Naive thymus-derived CD4-positive, alpha-beta T cell (primary cell): ENCODE measurements around the gene RHOJ. TPM values are rescaled to one million over a fixed set of nuclear protein-coding genes. Genes with fewer than 3 reads are reported as not detected.

Source experiments
- ATAC-seq: fragments of 150-1000 bp; cut with Tn5 transposase; 2 replicates; pipeline ENCODE4 v1.10.0; 2021; ENCODE audit warnings: mild to moderate bottlenecking, moderate library complexity
- CTCF ChIA-PET: fragments of 350-600 bp; sonication (Branson Sonifier 250); formaldehyde crosslinking; loops from one replicate; lab custom pipeline; 2021; ENCODE audit warnings: antibody characterized with exemption; lab: Charles Lee
- POLR2A ChIA-PET: fragments of 350-600 bp; sonication (Branson Sonifier 250); formaldehyde crosslinking; loops from one replicate; lab custom pipeline; 2021; ENCODE audit warnings: antibody characterized with exemption, inconsistent platforms; lab: Charles Lee
- DNase-seq, 9 donors: peaks; one replicate each; pipeline versions ENCODE4 v3.0.0 to v3.0.0-alpha.2; 2020 to 2022; ENCODE audit warnings: mixed read lengths in 1 of 9
- H3K27ac ChIP-seq: one replicate; pipeline ENCODE4 v1.7.0; 2013; ENCODE audit warnings: mild to moderate bottlenecking, low read depth, low read length, moderate library complexity
- H3K27me3 ChIP-seq, 2 donors: one replicate each; pipeline ENCODE4 v1.7.0; 2013; ENCODE audit warnings: low read length in 2 of 2, mild to moderate bottlenecking in 2 of 2, moderate library complexity in 2 of 2; ENCODE audit not compliant: control insufficient read depth in 2 of 2, insufficient read depth in 2 of 2
- H3K36me3 ChIP-seq, 3 experiments: 1 replicate in 2 of 3; 2 replicates in 1 of 3; pipeline ENCODE4 v1.7.0; 2013; ENCODE audit warnings: low read length in 3 of 3, mild to moderate bottlenecking in 3 of 3, moderate library complexity in 1 of 3; ENCODE audit not compliant: insufficient read depth in 3 of 3, control insufficient read depth in 2 of 3
- H3K4me1 ChIP-seq, 2 donors: one replicate each; pipeline ENCODE4 v1.7.0; 2013; ENCODE audit warnings: low read length in 2 of 2, mild to moderate bottlenecking in 2 of 2, moderate library complexity in 1 of 2; ENCODE audit not compliant: control insufficient read depth in 2 of 2, insufficient read depth in 2 of 2
- H3K4me3 ChIP-seq: 2 replicates; pipeline ENCODE4 v1.7.0; 2013; ENCODE audit warnings: mild to moderate bottlenecking, low read length
- H3K9me3 ChIP-seq, 3 experiments: 1 replicate in 2 of 3; 2 replicates in 1 of 3; pipeline ENCODE4 v1.7.0; 2013; ENCODE audit warnings: low read length in 3 of 3; ENCODE audit not compliant: control insufficient read depth in 2 of 3
- H3K27ac Mint-ChIP-seq, 9 donors: one replicate each; pipeline ENCODE4 v1.8.0; 2020 to 2022; ENCODE audit warnings: mixed read lengths in 9 of 9, mild to moderate bottlenecking in 8 of 9, moderate library complexity in 5 of 9, inconsistent platforms in 2 of 9
- H3K27me3 Mint-ChIP-seq, 5 donors: one replicate each; pipeline ENCODE4 v1.8.0; 2021 to 2022; ENCODE audit warnings: mixed read lengths in 5 of 5, mild to moderate bottlenecking in 1 of 5
- H3K36me3 Mint-ChIP-seq, 5 donors: one replicate each; pipeline ENCODE4 v1.8.0; 2020 to 2022; ENCODE audit warnings: mixed read lengths in 5 of 5, mild to moderate bottlenecking in 3 of 5, inconsistent platforms in 1 of 5
- H3K4me1 Mint-ChIP-seq, 7 donors: one replicate each; pipeline ENCODE4 v1.8.0; 2020 to 2022; ENCODE audit warnings: mixed read lengths in 7 of 7, mild to moderate bottlenecking in 3 of 7, inconsistent platforms in 1 of 7
- H3K4me3 Mint-ChIP-seq, 10 donors: one replicate each; pipeline ENCODE4 v1.8.0; 2020 to 2022; ENCODE audit warnings: mild to moderate bottlenecking in 10 of 10, mixed read lengths in 10 of 10, moderate library complexity in 6 of 10, inconsistent platforms in 2 of 10
- H3K9me3 Mint-ChIP-seq, 11 donors: one replicate each; pipeline ENCODE4 v1.8.0; 2020 to 2022; ENCODE audit warnings: mixed read lengths in 11 of 11, mild to moderate bottlenecking in 4 of 11, inconsistent platforms in 1 of 11, moderate library complexity in 1 of 11
- intact Hi-C, 2 donors: fragments of 100-400 bp; cut with micrococcal nuclease; formaldehyde crosslinking; loops; one replicate each; pipeline ENCODE4 v1.15.1; 2023
- polyA plus RNA-seq, 2 donors: library from polyadenylated mRNA; unstranded; fragments of 300-500 nt; fragmentation: Illumina TruSeq; gene quantifications; one replicate each; pipeline ENCODE4 v1.2.3, GENCODE V29; 2021
- total RNA-seq, 6 experiments: library from RNA in 5 of 6; stranded (reverse) in 5 of 6; gene quantifications; 1 replicate in 5 of 6; 2 replicates in 1 of 6; pipeline ENCODE4 v1.2.3 and lab custom pipeline; 2021 to 2026

The RHOJ gene
- total and polyA plus RNA-seq, 7 experiments from 2014 or later = not detected

DNA sequence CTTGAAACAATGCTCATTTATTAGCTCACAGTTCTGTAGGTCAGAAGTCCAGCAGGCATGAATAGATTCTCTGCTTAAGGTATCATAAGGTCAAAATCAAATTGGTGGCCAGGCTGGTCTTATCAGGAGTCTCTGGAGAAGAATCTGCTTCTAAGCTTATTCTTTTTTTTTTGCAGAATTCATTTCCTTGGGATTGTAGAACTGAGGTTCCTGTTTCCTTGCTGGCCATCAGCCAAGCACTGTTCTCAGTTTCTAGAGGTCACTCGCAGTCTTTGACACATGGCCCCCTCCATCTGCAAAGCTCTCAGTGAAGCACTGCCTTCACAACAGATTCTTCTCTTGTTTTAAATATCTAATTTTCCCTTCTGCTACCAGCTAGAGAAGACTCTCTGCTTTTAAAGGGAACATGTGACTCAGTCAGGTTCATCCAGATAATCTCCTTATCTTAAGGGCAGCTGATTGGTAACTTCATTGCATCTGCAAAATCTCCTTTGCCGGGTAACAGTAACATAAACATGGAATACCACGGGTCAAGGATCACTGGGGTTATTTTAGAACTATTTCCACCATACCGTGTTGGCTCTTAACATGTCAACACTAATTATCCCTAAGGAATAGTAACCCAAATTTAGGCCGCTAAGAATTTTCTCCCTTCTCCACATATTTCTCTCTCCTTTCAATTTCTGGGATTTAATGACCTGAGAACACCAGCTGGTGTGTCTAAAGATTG is 25.3 kb downstream of the RHOJ start:
- ATAC-seq (no peak), DNase-seq (no peak)
- no peaks in the 10 kb centered on the region for H3K4me1 ChIP-seq
- no peak overlapping the region for H3K27ac ChIP-seq
- Mint-ChIP-seq H3K27ac (no peak overlapping the region), H3K36me3 (no peaks in the 10 kb centered on the region), H3K27me3 (peaks cover 3 to 47% (median 37%) of the 10 kb centered on the region in 5 donors), H3K9me3 (peaks cover 0 to 3% (median 0%) of the 10 kb centered on the region in 11 donors), H3K4me1 (no peaks in the 10 kb centered on the region), H3K4me3 (no peak overlapping the region)
- H3K4me3 ChIP-seq = no peak overlapping the region
- H3K9me3 ChIP-seq = no peaks in the 10 kb centered on the region
- POLR2A ChIA-PET = no interaction called here
- intact Hi-C loops = no loop called here
- no peaks in the 10 kb centered on the region for H3K36me3 ChIP-seq
- H3K27me3 ChIP-seq = no peaks in the 10 kb centered on the region
- CTCF ChIA-PET = interaction anchor here (0.7 kb wide), 1 partner anchor 34 kb away, joined by 5 read pairs; no protein-coding TSS in a partner anchor

- no peaks in the 10 kb centered on the region for H3K27me3 ChIP-seq
- no peaks in the 10 kb centered on the region for H3K9me3 ChIP-seq
- no peaks in the 10 kb centered on the region for H3K4me1 ChIP-seq
- Mint-ChIP-seq H3K9me3 (peaks cover 0 to 3% (median 0%) of the 10 kb centered on the region in 11 donors), H3K27ac (no peak overlapping the region), H3K4me1 (no peaks in the 10 kb centered on the region), H3K4me3 (no peak overlapping the region), H3K27me3 (peaks cover 10 to 59% (median 35%) of the 10 kb centered on the region in 5 donors), H3K36me3 (no peaks in the 10 kb centered on the region)
- no peaks in the 10 kb centered on the region for H3K36me3 ChIP-seq
- intact Hi-C loops = no loop called here
- DNase-seq (no peak), ATAC-seq (no peak)
- ChIA-PET POLR2A (no interaction called here), CTCF (interaction anchor here (0.6 kb wide), 1 partner anchor 51 kb away, joined by 3 read pairs; no protein-coding TSS in a partner anchor)
- H3K27ac ChIP-seq = no peak overlapping the region
- H3K4me3 ChIP-seq = no peak overlapping the region
Observed at GRCh38 chr14:63231766-63232165, 27.5 kb downstream of the RHOJ start.

DNA sequence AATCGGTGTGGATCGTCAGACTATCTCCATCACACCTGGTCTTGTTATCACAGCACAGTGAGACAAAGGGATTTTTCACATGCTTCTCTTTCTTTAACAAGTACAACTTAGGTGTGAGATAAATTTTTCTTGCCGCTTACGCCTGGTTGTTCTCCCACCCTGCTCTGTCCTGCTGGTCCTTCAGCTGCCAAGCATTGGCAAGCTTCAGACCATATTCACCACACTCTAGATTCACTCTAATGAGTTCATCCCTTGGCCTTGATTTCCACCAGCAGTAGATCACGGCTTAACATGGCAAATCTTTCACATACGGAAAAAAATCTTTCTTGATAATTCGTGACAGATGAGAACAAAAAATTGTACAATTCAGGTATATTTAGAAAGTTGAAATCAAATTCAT is 33.5 kb downstream of the RHOJ start:
- intact Hi-C loops = no loop called here
- Mint-ChIP-seq H3K4me1 (no peaks in the 10 kb centered on the region), H3K27ac (no peak overlapping the region), H3K4me3 (no peak overlapping the region), H3K36me3 (no peaks in the 10 kb centered on the region), H3K27me3 (peaks cover 16 to 35% (median 26%) of the 10 kb centered on the region in 5 donors), H3K9me3 (peaks cover 0 to 3% (median 0%) of the 10 kb centered on the region in 11 donors)
- no peaks in the 10 kb centered on the region for H3K4me1 ChIP-seq
- CTCF ChIA-PET = no interaction called here
- H3K36me3 ChIP-seq = no peaks in the 10 kb centered on the region
- no peak for DNase-seq
- H3K27ac ChIP-seq = no peak overlapping the region
- no peak for ATAC-seq
- H3K4me3 ChIP-seq = no peak overlapping the region
- POLR2A ChIA-PET = no interaction called here
- peaks cover 0 to 3% of the 10 kb centered on the region in 2 donors for H3K27me3 ChIP-seq
- H3K9me3 ChIP-seq = no peaks in the 10 kb centered on the region

DNA sequence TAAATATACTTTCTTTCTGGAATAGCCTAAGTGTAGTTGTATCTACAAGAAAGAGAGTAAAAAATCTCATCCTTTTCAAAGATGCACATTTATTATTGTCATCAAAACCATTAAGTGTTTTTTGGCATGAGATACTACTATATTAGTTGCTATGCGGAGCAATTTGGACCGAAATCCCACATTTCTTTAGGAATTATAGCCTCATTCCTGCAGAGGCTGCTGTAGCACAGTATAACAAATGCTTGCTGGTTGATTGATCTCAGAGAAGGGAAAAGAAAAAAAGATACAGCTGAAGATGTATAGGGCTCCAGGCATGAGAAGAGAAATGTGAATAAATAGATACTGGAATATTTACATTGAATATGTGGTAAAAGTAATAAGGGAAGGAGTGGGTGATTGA is 36.0 kb downstream of the RHOJ start:
- ATAC-seq = no peak
- peaks cover 0 to 3% of the 10 kb centered on the region in 2 donors for H3K27me3 ChIP-seq
- no peak overlapping the region for H3K4me3 Mint-ChIP-seq
- H3K9me3 ChIP-seq = no peaks in the 10 kb centered on the region
- no peaks in the 10 kb centered on the region for H3K4me1 Mint-ChIP-seq
- peaks cover 0 to 4% (median 0%) of the 10 kb centered on the region in 11 donors for H3K9me3 Mint-ChIP-seq
- H3K36me3 Mint-ChIP-seq = no peaks in the 10 kb centered on the region
- ChIA-PET CTCF (no interaction called here), POLR2A (no interaction called here)
- H3K27ac ChIP-seq = no peak overlapping the region
- intact Hi-C loops = no loop called here
- no peak for DNase-seq
- H3K36me3 ChIP-seq = no peaks in the 10 kb centered on the region
- H3K4me3 ChIP-seq = no peak overlapping the region
- H3K27ac Mint-ChIP-seq = no peak overlapping the region
- H3K4me1 ChIP-seq = no peaks in the 10 kb centered on the region
- peaks cover 13 to 26% (median 24%) of the 10 kb centered on the region in 5 donors for H3K27me3 Mint-ChIP-seq

GRCh38 chr14:63241096-63241495 is 36.9 kb downstream of the RHOJ start:
- Histone ChIP-seq H3K4me3 (no peak overlapping the region), H3K36me3 (no peaks in the 10 kb centered on the region), H3K27me3 (peaks cover 0 to 3% of the 10 kb centered on the region in 2 donors), H3K27ac (no peak overlapping the region), H3K9me3 (no peaks in the 10 kb centered on the region), H3K4me1 (no peaks in the 10 kb centered on the region)
- no peaks in the 10 kb centered on the region for H3K36me3 Mint-ChIP-seq
- ChIA-PET POLR2A (no interaction called here), CTCF (no interaction called here)
- no peak overlapping the region for H3K27ac Mint-ChIP-seq
- peaks cover 0 to 4% (median 0%) of the 10 kb centered on the region in 11 donors for H3K9me3 Mint-ChIP-seq
- H3K4me3 Mint-ChIP-seq = no peak overlapping the region
- ATAC-seq (no peak), DNase-seq (no peak)
- peaks cover 9 to 30% (median 22%) of the 10 kb centered on the region in 5 donors for H3K27me3 Mint-ChIP-seq
- no peaks in the 10 kb centered on the region for H3K4me1 Mint-ChIP-seq
- intact Hi-C loops = no loop called here

- Mint-ChIP-seq H3K4me1 (no peaks in the 10 kb centered on the region), H3K4me3 (no peak overlapping the region), H3K36me3 (no peaks in the 10 kb centered on the region), H3K9me3 (peaks cover 0 to 5% (median 0%) of the 10 kb centered on the region in 11 donors), H3K27me3 (peaks cover 2 to 42% (median 33%) of the 10 kb centered on the region in 5 donors), H3K27ac (no peak overlapping the region)
- Histone ChIP-seq H3K36me3 (no peaks in the 10 kb centered on the region), H3K4me1 (no peaks in the 10 kb centered on the region), H3K4me3 (no peak overlapping the region), H3K27ac (no peak overlapping the region), H3K27me3 (peaks cover 0 to 3% of the 10 kb centered on the region in 2 donors), H3K9me3 (no peaks in the 10 kb centered on the region)
- ChIA-PET POLR2A (no interaction called here), CTCF (no interaction called here)
- intact Hi-C loops = no loop called here
- no peak for ATAC-seq
- no peak for DNase-seq
Observed at GRCh38 chr14:63243646-63244045, 39.4 kb downstream of the RHOJ start.

GRCh38 chr14:63245893-63246292 is 41.6 kb downstream of the RHOJ start:
- H3K36me3 Mint-ChIP-seq = no peaks in the 10 kb centered on the region
- H3K27me3 Mint-ChIP-seq = peaks cover 2 to 44% (median 41%) of the 10 kb centered on the region in 5 donors
- Histone ChIP-seq H3K4me1 (no peaks in the 10 kb centered on the region), H3K27ac (no peak overlapping the region), H3K27me3 (no peaks in the 10 kb centered on the region), H3K36me3 (no peaks in the 10 kb centered on the region), H3K9me3 (no peaks in the 10 kb centered on the region), H3K4me3 (no peak overlapping the region)
- no peak overlapping the region for H3K27ac Mint-ChIP-seq
- ATAC-seq = no peak
- ChIA-PET POLR2A (no interaction called here), CTCF (no interaction called here)
- intact Hi-C loops = no loop called here
- H3K4me1 Mint-ChIP-seq = no peaks in the 10 kb centered on the region
- H3K9me3 Mint-ChIP-seq = peaks cover 0 to 9% (median 2%) of the 10 kb centered on the region in 11 donors
- no peak for DNase-seq
- no peak overlapping the region for H3K4me3 Mint-ChIP-seq
